Measurements from ENCODE around the gene OR51T1.

Gene OR51T1

DNA sequence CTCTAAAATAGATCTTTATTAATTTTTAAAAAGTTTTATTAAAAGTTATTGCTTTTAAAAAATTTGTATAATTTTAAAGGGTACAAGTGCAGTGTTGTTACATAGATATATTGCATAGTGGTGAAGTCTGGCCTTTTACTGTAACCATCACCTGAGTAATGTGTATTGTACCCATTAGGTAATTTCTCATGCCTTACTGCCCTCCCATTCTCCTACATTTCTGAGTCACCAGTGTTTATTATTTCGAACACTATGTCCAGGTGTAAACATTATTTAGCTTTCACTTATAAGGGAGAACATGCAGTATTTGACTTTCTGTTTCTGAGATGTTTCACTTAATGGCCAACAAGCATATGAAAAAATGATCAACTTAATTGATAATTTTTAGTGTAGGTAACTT lies 40.1 kb downstream of the OR51T1 start:
- Histone ChIP-seq H3K27ac (no peak overlapping the region), H3K4me1 (ENCODE audit: low read depth, poor library complexity, severe bottlenecking) (no peaks in the 10 kb centered on the region), H3K9ac (no peak overlapping the region), H3K4me3 (IDR thresholded peaks at IDR 0.05; ENCODE audit: insufficient read depth, low read depth, low read length) (no peak overlapping the region), H4K20me1 (ENCODE audit: insufficient read depth) (no peaks in the 10 kb centered on the region), H3K36me3 (ENCODE audit: insufficient read depth) (no peaks in the 10 kb centered on the region), H2AFZ (ENCODE audit: low read depth) (no peak overlapping the region), H3K27me3 (ENCODE audit: insufficient read depth, low read depth) (no peaks in the 10 kb centered on the region), H3K4me2 (no peak overlapping the region), H3K79me2 (ENCODE audit: insufficient read depth, low read depth) (no peaks in the 10 kb centered on the region)
- TF ChIP-seq, protein P1, sequence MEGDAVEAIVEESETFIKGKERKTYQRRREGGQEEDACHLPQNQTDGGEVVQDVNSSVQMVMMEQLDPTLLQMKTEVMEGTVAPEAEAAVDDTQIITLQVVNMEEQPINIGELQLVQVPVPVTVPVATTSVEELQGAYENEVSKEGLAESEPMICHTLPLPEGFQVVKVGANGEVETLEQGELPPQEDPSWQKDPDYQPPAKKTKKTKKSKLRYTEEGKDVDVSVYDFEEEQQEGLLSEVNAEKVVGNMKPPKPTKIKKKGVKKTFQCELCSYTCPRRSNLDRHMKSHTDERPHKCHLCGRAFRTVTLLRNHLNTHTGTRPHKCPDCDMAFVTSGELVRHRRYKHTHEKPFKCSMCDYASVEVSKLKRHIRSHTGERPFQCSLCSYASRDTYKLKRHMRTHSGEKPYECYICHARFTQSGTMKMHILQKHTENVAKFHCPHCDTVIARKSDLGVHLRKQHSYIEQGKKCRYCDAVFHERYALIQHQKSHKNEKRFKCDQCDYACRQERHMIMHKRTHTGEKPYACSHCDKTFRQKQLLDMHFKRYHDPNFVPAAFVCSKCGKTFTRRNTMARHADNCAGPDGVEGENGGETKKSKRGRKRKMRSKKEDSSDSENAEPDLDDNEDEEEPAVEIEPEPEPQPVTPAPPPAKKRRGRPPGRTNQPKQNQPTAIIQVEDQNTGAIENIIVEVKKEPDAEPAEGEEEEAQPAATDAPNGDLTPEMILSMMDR (conservative IDR thresholded peaks at IDR 0.05; ENCODE audit: low read depth, low read length), result no peak

DNA sequence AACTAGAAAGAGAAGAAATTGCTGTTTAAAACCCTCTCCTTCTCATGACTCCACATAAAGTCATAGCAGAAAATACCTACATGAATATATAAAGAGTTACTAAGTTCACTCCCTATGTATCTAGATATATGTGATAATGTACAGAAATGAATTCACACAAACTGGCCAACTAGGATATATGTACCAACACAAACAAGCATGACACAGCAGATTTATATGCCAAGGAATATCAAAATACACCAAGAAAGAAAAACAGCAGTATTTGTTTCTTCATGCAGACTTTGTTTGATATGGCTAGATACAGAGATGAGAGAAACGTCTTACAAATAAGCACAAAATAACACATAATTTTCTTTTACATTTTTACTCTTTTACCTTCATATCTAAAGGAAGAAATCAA lies 40.6 kb downstream of the OR51T1 start:
- Histone ChIP-seq H3K79me2 (ENCODE audit: insufficient read depth, low read depth) (no peaks in the 10 kb centered on the region), H3K27ac (no peak overlapping the region), H3K27me3 (ENCODE audit: insufficient read depth, low read depth) (no peaks in the 10 kb centered on the region), H3K36me3 (ENCODE audit: insufficient read depth) (no peaks in the 10 kb centered on the region), H4K20me1 (ENCODE audit: insufficient read depth) (no peaks in the 10 kb centered on the region), H3K9ac (no peak overlapping the region), H3K4me1 (ENCODE audit: low read depth, poor library complexity, severe bottlenecking) (no peaks in the 10 kb centered on the region), H2AFZ (ENCODE audit: low read depth) (no peak overlapping the region), H3K4me3 (IDR thresholded peaks at IDR 0.05; ENCODE audit: insufficient read depth, low read depth, low read length) (no peak overlapping the region), H3K4me2 (no peak overlapping the region)
- TF ChIP-seq, protein P1 (conservative IDR thresholded peaks at IDR 0.05; ENCODE audit: low read depth, low read length), result no peak

DNA sequence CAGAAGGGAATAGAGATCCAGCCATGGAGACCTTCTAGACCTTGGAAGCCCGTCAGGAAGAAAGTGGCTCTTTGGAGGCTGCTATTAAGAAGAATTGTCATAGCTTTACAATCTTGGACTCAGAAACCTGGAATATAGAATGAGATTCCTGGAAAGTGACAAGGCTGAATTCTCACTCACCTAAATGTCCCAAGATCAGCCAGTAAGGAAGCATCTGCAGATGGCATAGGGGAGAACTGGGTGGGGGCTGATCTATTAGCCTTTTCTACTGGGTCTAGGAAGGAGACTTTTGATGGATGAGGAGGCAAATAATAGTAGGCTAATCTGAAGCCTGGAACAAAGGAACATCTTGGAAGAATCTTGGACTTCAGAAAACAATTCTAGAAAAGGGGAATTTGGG lies 42.5 kb downstream of the OR51T1 start, which contains the start of gene OR51G1:
Gene OR51G1, minus strand, starts transcription at position 101 of the 400 bp plus-strand sequence. Its CDS starts 0 bp downstream, at position 101.
- Histone ChIP-seq H3K27me3 (ENCODE audit: insufficient read depth, low read depth) (no peaks in the 10 kb centered on the region), H2AFZ (ENCODE audit: low read depth) (no peak within 1 kb of the TSS), H3K27ac (no peak within 1 kb of the TSS), H3K4me3 (IDR thresholded peaks at IDR 0.05; ENCODE audit: insufficient read depth, low read depth, low read length) (no peak within 1 kb of the TSS), H3K4me2 (no peak within 1 kb of the TSS), H3K4me1 (ENCODE audit: low read depth, poor library complexity, severe bottlenecking) (no peaks in the 10 kb centered on the region), H3K36me3 (ENCODE audit: insufficient read depth) (no peaks in the 10 kb centered on the region), H4K20me1 (ENCODE audit: insufficient read depth) (no peaks in the 10 kb centered on the region), H3K79me2 (ENCODE audit: insufficient read depth, low read depth) (no peaks in the 10 kb centered on the region), H3K9ac (no peak within 1 kb of the TSS)
- TF ChIP-seq, protein P1 (conservative IDR thresholded peaks at IDR 0.05; ENCODE audit: low read depth, low read length), result no peak

DNA sequence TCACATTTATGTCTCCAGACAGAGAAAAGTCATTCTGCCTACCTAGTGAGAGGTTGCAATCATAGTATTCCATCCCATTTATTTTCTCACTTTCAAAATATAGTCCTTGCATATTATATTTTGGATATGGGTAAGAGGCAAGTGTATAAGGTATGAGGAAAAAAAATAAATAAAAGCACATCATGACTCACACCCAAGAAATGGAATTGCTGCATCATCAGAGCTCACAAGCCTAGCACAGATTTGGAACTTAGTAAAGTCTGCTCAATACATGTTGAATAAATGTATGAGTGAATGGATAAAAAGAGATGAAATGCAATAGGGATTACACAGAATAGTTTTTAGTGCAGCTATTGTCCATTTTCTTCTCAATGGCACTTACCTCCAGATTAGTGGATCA lies 44.9 kb downstream of the OR51T1 start:
- no peak overlapping the region for H3K27ac ChIP-seq
- no peak overlapping the region for H3K9ac ChIP-seq
- TF ChIP-seq, protein P1 (conservative IDR thresholded peaks at IDR 0.05; ENCODE audit: low read depth, low read length), result no peak
- H3K79me2 ChIP-seq (ENCODE audit: insufficient read depth, low read depth), result no peaks in the 10 kb centered on the region
- no peak overlapping the region for H2AFZ ChIP-seq (ENCODE audit: low read depth)
- no peaks in the 10 kb centered on the region for H3K36me3 ChIP-seq (ENCODE audit: insufficient read depth)
- no peak overlapping the region for H3K4me3 ChIP-seq (IDR thresholded peaks at IDR 0.05; ENCODE audit: insufficient read depth, low read depth, low read length)
- no peak overlapping the region for H3K4me2 ChIP-seq
- no peaks in the 10 kb centered on the region for H3K4me1 ChIP-seq (ENCODE audit: low read depth, poor library complexity, severe bottlenecking)
- H4K20me1 ChIP-seq (ENCODE audit: insufficient read depth), result no peaks in the 10 kb centered on the region
- no peaks in the 10 kb centered on the region for H3K27me3 ChIP-seq (ENCODE audit: insufficient read depth, low read depth)
